ENCODE measurements around the gene PLEKHA5.
"Not testable (repeated sequence)": the region's sequence is repeated elsewhere in the genome, so short reads cannot be mapped to it uniquely, and the experiment has no call there.

PLEKHA5 gene

GRCh38 chr12:19284658-19285057, 155.1 kb downstream of the PLEKHA5 start:
- DNase-seq (ENCODE audit: low read depth), result no peak

GRCh38 chr12:19285793-19286448, 156.4 kb downstream of the PLEKHA5 start:
- no peak for DNase-seq (ENCODE audit: low read depth)

- no peak for DNase-seq (ENCODE audit: low read depth)
Observed at GRCh38 chr12:19287302-19287701, 157.8 kb downstream of the PLEKHA5 start.

- no peak for DNase-seq (ENCODE audit: low read depth)
Observed at GRCh38 chr12:19288161-19288560, 158.6 kb downstream of the PLEKHA5 start.

- no peak for DNase-seq (ENCODE audit: low read depth)
Observed at GRCh38 chr12:19288603-19289244, 159.2 kb downstream of the PLEKHA5 start.

GRCh38 chr12:19298836-19299605, 169.5 kb downstream of the PLEKHA5 start:
- no peak for DNase-seq (ENCODE audit: low read depth)

GRCh38 chr12:19299765-19300164, 170.2 kb downstream of the PLEKHA5 start:
- DNase-seq (ENCODE audit: low read depth), result no peak

GRCh38 chr12:19301223-19301622, 171.7 kb downstream of the PLEKHA5 start:
- DNase-seq (ENCODE audit: low read depth), result no peak

GRCh38 chr12:19301688-19302087, 172.2 kb downstream of the PLEKHA5 start:
- DNase-seq (ENCODE audit: low read depth), result no peak

GRCh38 chr12:19302100-19302640, 172.6 kb downstream of the PLEKHA5 start:
- no peak for DNase-seq (ENCODE audit: low read depth)

- no peak for DNase-seq (ENCODE audit: low read depth)
Observed at GRCh38 chr12:19303496-19303895, 174.0 kb downstream of the PLEKHA5 start.

- no peak for DNase-seq (ENCODE audit: low read depth)
Observed at GRCh38 chr12:19304149-19304750, 174.7 kb downstream of the PLEKHA5 start.

- not testable (repeated sequence) for DNase-seq (ENCODE audit: low read depth)
Observed at GRCh38 chr12:19305621-19306020, 176.1 kb downstream of the PLEKHA5 start.

GRCh38 chr12:19306366-19306765, 176.8 kb downstream of the PLEKHA5 start:
- no peak for DNase-seq (ENCODE audit: low read depth)

- DNase-seq (ENCODE audit: low read depth), result no peak
Observed at GRCh38 chr12:19307451-19307850, 177.9 kb downstream of the PLEKHA5 start.

GRCh38 chr12:19311165-19311564, 181.6 kb downstream of the PLEKHA5 start:
- no peak for DNase-seq (ENCODE audit: low read depth)

- DNase-seq (ENCODE audit: low read depth), result no peak
Observed at GRCh38 chr12:19312637-19313036, 183.1 kb downstream of the PLEKHA5 start.

- no peak for DNase-seq (ENCODE audit: low read depth)
Observed at GRCh38 chr12:19316425-19316824, 186.9 kb downstream of the PLEKHA5 start.

- no peak for DNase-seq (ENCODE audit: low read depth)
Observed at GRCh38 chr12:19322376-19322775, 192.8 kb downstream of the PLEKHA5 start.

GRCh38 chr12:19323805-19324204, 194.3 kb downstream of the PLEKHA5 start:
- DNase-seq (ENCODE audit: low read depth), result no peak

- DNase-seq (ENCODE audit: low read depth), result no peak
Observed at GRCh38 chr12:19326102-19326501, 196.6 kb downstream of the PLEKHA5 start.

GRCh38 chr12:19332196-19332595, 202.7 kb downstream of the PLEKHA5 start:
- DNase-seq (ENCODE audit: low read depth), result no peak

Data from stimulated activated CD8-positive, alpha-beta memory T cell treated with anti-CD3 and anti-CD28 coated beads, Interleukin-15, amount 100 ng/mL, for 24 hours (primary cell).